Endothelial cell of umbilical vein (primary cell): ENCODE measurements around the gene TNS1. TPM values are rescaled to one million over a fixed set of nuclear protein-coding genes. Genes with fewer than 3 reads are reported as not detected.

ENCODE experiments used
- BruUV-seq: library from RNA; stranded (reverse); fragments of 400-500 nt; replicated peaks from 2 replicates; lab custom pipeline; 2021; lab: Mats Ljungman, UMichigan
- CTCF ChIA-PET: fragments of 300-600, 350-600 bp; sonication (Branson Sonifier 250); formaldehyde crosslinking; loops from one replicate; lab custom pipeline; 2021; ENCODE audit warnings: antibody characterized with exemption, inconsistent platforms; lab: Charles Lee
- POLR2A ChIA-PET: fragments of 300-600, 350-600 bp; sonication (Branson Sonifier 250); formaldehyde crosslinking; loops from one replicate; lab custom pipeline; 2021; ENCODE audit warnings: antibody characterized with exemption, inconsistent platforms; lab: Charles Lee
- DNase-seq: peaks from one replicate; pipeline ENCODE4 v3.0.0-alpha.2; 2011; ENCODE audit warnings: low read depth, low spot score
- FAIRE-seq: peaks from 2 replicates; lab custom pipeline; 2011; peaks lifted over from hg19 to GRCh38; lab: Jason Lieb, UNC
- H2AFZ ChIP-seq: 2 replicates; pipeline ENCODE4 v1.6.0; 2012; ENCODE audit warnings: low read depth, low read length, control low read depth, inconsistent platforms
- H3K27ac ChIP-seq: 2 replicates; pipeline ENCODE4 v1.5.1; 2011; ENCODE audit warnings: low read depth, mild to moderate bottlenecking, control low read depth, low read length, moderate library complexity; ENCODE audit not compliant: insufficient read depth
- H3K27me3 ChIP-seq, 2 experiments: 2 replicates each; pipeline versions ENCODE4 v1.6.0 to v1.6.1; 2011; ENCODE audit warnings: low read length in 2 of 2, mixed read lengths in 1 of 2; ENCODE audit not compliant: control insufficient read depth in 2 of 2, insufficient read depth in 2 of 2
- H3K36me3 ChIP-seq, 2 experiments: 2 replicates in 1 of 2; 3 replicates in 1 of 2; pipeline ENCODE4 v1.5.1; 2011; ENCODE audit warnings: low read length in 2 of 2, mild to moderate bottlenecking in 1 of 2, moderate library complexity in 1 of 2; ENCODE audit not compliant: control insufficient read depth in 2 of 2, insufficient read depth in 2 of 2; ENCODE audit errors: extremely low read depth in 1 of 2
- H3K4me1 ChIP-seq: 3 replicates; pipeline ENCODE4 v1.5.1; 2011; ENCODE audit warnings: mild to moderate bottlenecking, low read length; ENCODE audit not compliant: control insufficient read depth, insufficient read depth; ENCODE audit errors: extremely low read depth
- H3K4me2 ChIP-seq: 2 replicates; pipeline ENCODE4 v1.6.1; 2011; ENCODE audit warnings: low read length, control low read depth, mixed read lengths; ENCODE audit not compliant: insufficient read depth
- H3K4me3 ChIP-seq, 3 experiments: fragments of 200-600 bp in 1 of 3; sonication (generic), shearing (Covaris generic) in 1 of 3; replicated peaks in 1 of 3; 2 replicates each; pipeline ENCODE4 v1.5.1; 2011 to 2016; ENCODE audit warnings: control low read depth in 3 of 3, low read length in 3 of 3, mild to moderate bottlenecking in 2 of 3, inconsistent platforms in 1 of 3, low read depth in 1 of 3, moderate library complexity in 1 of 3; ENCODE audit not compliant: insufficient read depth in 1 of 3
- H3K79me2 ChIP-seq: 2 replicates; pipeline ENCODE4 v1.6.0; 2012; ENCODE audit warnings: low read length, inconsistent platforms; ENCODE audit not compliant: control insufficient read depth, insufficient read depth
- H3K9ac ChIP-seq: replicated peaks from 2 replicates; pipeline ENCODE3; 2011; ENCODE audit warnings: low read length, control low read depth; ENCODE audit not compliant: insufficient read depth; ENCODE audit errors: extremely low read depth
- H3K9me1 ChIP-seq: replicated peaks from 3 replicates; pipeline ENCODE4 v1.6.0; 2011; ENCODE audit warnings: mild to moderate bottlenecking, low read length; ENCODE audit not compliant: control insufficient read depth, insufficient read depth; ENCODE audit errors: extremely low read depth
- H3K9me3 ChIP-seq: replicated peaks from 2 replicates; pipeline ENCODE4 v1.5.1; 2012; ENCODE audit warnings: low read length, inconsistent platforms; ENCODE audit not compliant: control insufficient read depth, insufficient read depth
- H4K20me1 ChIP-seq: replicated peaks from 2 replicates; pipeline ENCODE3; 2011; ENCODE audit warnings: mild to moderate bottlenecking, low read length; ENCODE audit not compliant: control insufficient read depth, insufficient read depth; ENCODE audit errors: extremely low read depth
- CTCF ChIP-seq, 2 donors: IDR thresholded peaks; 1 replicate in 1 of 2; 2 replicates in 1 of 2; pipeline ENCODE4 v1.5.1; 2011; ENCODE audit warnings: low read length in 2 of 2, mild to moderate bottlenecking in 2 of 2, moderate library complexity in 2 of 2, control low read depth in 1 of 2, inconsistent platforms in 1 of 2, low read depth in 1 of 2; ENCODE audit not compliant: insufficient read depth in 1 of 2; ENCODE audit errors: extremely low read depth in 1 of 2
- EZH2 ChIP-seq: IDR thresholded peaks from 2 replicates; pipeline ENCODE4 v1.6.1; 2012; ENCODE audit warnings: borderline replicate concordance, low read depth, mild to moderate bottlenecking, moderate library complexity, low read length, inconsistent platforms; ENCODE audit not compliant: severe bottlenecking
- FOS ChIP-seq: IDR thresholded peaks from 2 replicates; pipeline ENCODE4 v1.6.1; 2011; ENCODE audit warnings: mild to moderate bottlenecking, low read length, moderate library complexity, borderline replicate concordance; ENCODE audit not compliant: insufficient read depth
- GATA2 ChIP-seq: IDR thresholded peaks from 2 replicates; pipeline ENCODE4 v1.7.0; 2011; ENCODE audit warnings: low read depth, mild to moderate bottlenecking, moderate library complexity, mixed read lengths, low read length; ENCODE audit not compliant: insufficient read length, insufficient read depth
- JUN ChIP-seq: IDR thresholded peaks from 2 replicates; pipeline ENCODE4 v1.6.1; 2011; ENCODE audit warnings: borderline replicate concordance, low read depth; ENCODE audit not compliant: insufficient read length, insufficient read depth
- MAX ChIP-seq: IDR thresholded peaks from 2 replicates; pipeline ENCODE4 v1.6.1; 2011; ENCODE audit not compliant: insufficient read depth, insufficient read length
- MYC ChIP-seq: IDR thresholded peaks from one replicate; pipeline ENCODE4 v1.6.1; 2011; ENCODE audit warnings: mild to moderate bottlenecking, low read depth, low read length
- POLR2A ChIP-seq: IDR thresholded peaks from 2 replicates; pipeline ENCODE4 v1.6.1; 2012; ENCODE audit warnings: low read depth, mild to moderate bottlenecking, control low read depth, low read length
- POLR2AphosphoS5 ChIP-seq: IDR thresholded peaks from 2 replicates; pipeline ENCODE4 v1.6.1; 2012; ENCODE audit warnings: low read depth, mild to moderate bottlenecking, control low read depth, low read length, moderate library complexity; ENCODE audit not compliant: insufficient read depth
- dilution Hi-C: fragments of 300-500 bp; cut with MboI; formaldehyde crosslinking; loops from one replicate; pipeline ENCODE4 v1.15.0; 2019; ENCODE audit warnings: low sequenced_read_pairs; ENCODE audit not compliant: extremely low pct_ligation_motif_present
- intact Hi-C: fragments of 100-400 bp; cut with micrococcal nuclease; formaldehyde crosslinking; loops from one replicate; pipeline ENCODE4 v1.10.0; 2022
- polyA plus RNA-seq, 4 experiments: library from polyadenylated mRNA; depleted of rRNA in 3 of 4; stranded (reverse) in 3 of 4; unstranded in 1 of 4; fragments of >200 nt; gene quantifications; 2 replicates each; pipeline versions ENCODE4 v1.2.1 to v1.2.3, GENCODE V29; 2011 to 2012; ENCODE audit warnings: missing spikeins in 1 of 4
- total RNA-seq: library from RNA; stranded (reverse); gene quantifications from 2 replicates; pipeline ENCODE4 v1.2.3, GENCODE V29; 2021

TNS1 gene
- total and polyA plus RNA-seq, 2 donors (not counting 3 experiments of a cell fraction or from before 2014, with no cell fraction given): 11.0 to 52.1 TPM

GRCh38 chr2:217863883-217864282, 138.9 kb downstream of the TNS1 start:
- TF ChIP-seq POLR2A (no peak), GATA2 (no peak), FOS (no peak), CTCF (IDR thresholded peaks at IDR 0.05; ENCODE audit: extremely low read depth in 1 of 2, insufficient read depth in 1 of 2, low read depth in 1 of 2, low read length in 2 of 2) (no peak), EZH2 (no peak), JUN (no peak), POLR2AphosphoS5 (no peak), MYC (no peak), MAX (no peak)
- intact Hi-C loops (no loop called here), dilution Hi-C loops (no loop called here)
- H3K4me3 ChIP-seq: no peak overlapping the region
- peaks cover 4% of the 10 kb centered on the region for H3K4me1 ChIP-seq
- no TSS peak for BruUV-seq
- no peaks in the 10 kb centered on the region for H3K36me3 ChIP-seq
- H2AFZ ChIP-seq: no peak overlapping the region
- H3K27ac ChIP-seq: no peak overlapping the region
- H3K9ac ChIP-seq: no peak overlapping the region
- H3K79me2 ChIP-seq: no peaks in the 10 kb centered on the region
- no peaks in the 10 kb centered on the region for H3K9me1 ChIP-seq
- DNase-seq (no peak), FAIRE-seq (no peak)
- H3K4me2 ChIP-seq: no peak overlapping the region
- H3K9me3 ChIP-seq: no peaks in the 10 kb centered on the region
- ChIA-PET POLR2A (no interaction called here), CTCF (no interaction called here)
- H3K27me3 ChIP-seq: no peaks in the 10 kb centered on the region
- H4K20me1 ChIP-seq: no peaks in the 10 kb centered on the region
